Osteocyte (in vitro differentiated cells): Measurements from ENCODE around the gene IPO7. TPM values are rescaled to one million over a fixed set of nuclear protein-coding genes. Genes with fewer than 3 reads are reported as not detected.

ENCODE experiments used
- DNase-seq: peaks from one replicate; pipeline ENCODE4 v3.0.0; 2021; ENCODE audit warnings: mixed read lengths; ENCODE audit not compliant: unreplicated experiment; ENCODE audit errors: extremely low spot score
- H3K27ac Mint-ChIP-seq: one replicate; pipeline ENCODE4 v1.8.0; 2021; ENCODE audit warnings: mild to moderate bottlenecking, mixed read lengths; ENCODE audit not compliant: unreplicated experiment
- H3K27me3 Mint-ChIP-seq: one replicate; pipeline ENCODE4 v1.8.0; 2021; ENCODE audit warnings: mixed read lengths; ENCODE audit not compliant: unreplicated experiment
- H3K36me3 Mint-ChIP-seq: one replicate; pipeline ENCODE4 v1.8.0; 2021; ENCODE audit warnings: mixed read lengths; ENCODE audit not compliant: unreplicated experiment
- H3K4me1 Mint-ChIP-seq: one replicate; pipeline ENCODE4 v1.8.0; 2021; ENCODE audit warnings: mixed read lengths; ENCODE audit not compliant: unreplicated experiment
- H3K4me3 Mint-ChIP-seq: one replicate; pipeline ENCODE4 v1.8.0; 2021; ENCODE audit warnings: mild to moderate bottlenecking, moderate library complexity, mixed read lengths; ENCODE audit not compliant: unreplicated experiment
- H3K9me3 Mint-ChIP-seq: one replicate; pipeline ENCODE4 v1.8.0; 2021; ENCODE audit warnings: mixed read lengths; ENCODE audit not compliant: unreplicated experiment
- CTCF ChIP-seq: fragments of 200-600 bp; sonication (generic); IDR thresholded peaks from 2 replicates; pipeline ENCODE4 v1.5.0; 2021; ENCODE audit warnings: antibody characterized with exemption, mild to moderate bottlenecking, moderate library complexity
- total RNA-seq: library from RNA; stranded (reverse); gene quantifications from 2 replicates; pipeline ENCODE4 v1.2.1, GENCODE V29; 2021

The IPO7 gene
- total RNA-seq, 1 donor from 2014 or later: 104 TPM

- Mint-ChIP-seq H3K9me3 (no peaks in the 10 kb centered on the region), H3K27ac (no peak overlapping the region), H3K27me3 (no peaks in the 10 kb centered on the region), H3K36me3 (no peaks in the 10 kb centered on the region), H3K4me1 (peaks cover 16% of the 10 kb centered on the region), H3K4me3 (no peak overlapping the region)
- no peak for DNase-seq
- TF ChIP-seq CTCF: no peak
Measured at GRCh38 chr11:9367551-9367950, 16.9 kb upstream of the IPO7 start.

- peaks cover 14% of the 10 kb centered on the region for H3K4me1 Mint-ChIP-seq
- no peak for DNase-seq
Measured at GRCh38 chr11:9377036-9377435, 7.4 kb upstream of the IPO7 start.

GRCh38 chr11:9379041-9379440 is 5.4 kb upstream of the IPO7 start:
- no peaks in the 10 kb centered on the region for H3K36me3 Mint-ChIP-seq
- no peaks in the 10 kb centered on the region for H3K27me3 Mint-ChIP-seq
- peak; percentile 70 for DNase-seq
- H3K9me3 Mint-ChIP-seq: no peaks in the 10 kb centered on the region
- no peak overlapping the region for H3K27ac Mint-ChIP-seq
- no peak overlapping the region for H3K4me3 Mint-ChIP-seq
- H3K4me1 Mint-ChIP-seq: peaks cover 14% of the 10 kb centered on the region
- TF ChIP-seq CTCF: no peak

More at GRCh38 chr11:9377036-9377435, 7.4 kb upstream of the IPO7 start:
- no peak for TF ChIP-seq CTCF
- Mint-ChIP-seq H3K27ac (peak overlapping the region; percentile 80), H3K36me3 (no peaks in the 10 kb centered on the region), H3K4me3 (no peak overlapping the region), H3K9me3 (no peaks in the 10 kb centered on the region), H3K27me3 (no peaks in the 10 kb centered on the region)

- no peak for TF ChIP-seq CTCF
- Mint-ChIP-seq H3K27me3 (no peaks in the 10 kb centered on the region), H3K36me3 (no peaks in the 10 kb centered on the region), H3K4me1 (peaks cover 23% of the 10 kb centered on the region), H3K27ac (no peak overlapping the region), H3K9me3 (no peaks in the 10 kb centered on the region), H3K4me3 (no peak overlapping the region)
- DNase-seq: no peak
Measured at GRCh38 chr11:9380773-9381172, 3.7 kb upstream of the IPO7 start.

- no peak for TF ChIP-seq CTCF
- Mint-ChIP-seq H3K4me3 (peak overlapping the region; percentile 93), H3K27me3 (no peaks in the 10 kb centered on the region), H3K36me3 (no peaks in the 10 kb centered on the region), H3K9me3 (no peaks in the 10 kb centered on the region), H3K27ac (peak overlapping the region; percentile 96), H3K4me1 (peaks cover 30% of the 10 kb centered on the region)
- no peak for DNase-seq
Measured at GRCh38 chr11:9385327-9385899, 961 bp downstream of the IPO7 start.
